GM20000 (cell line): ENCODE measurements around the gene PQBP1.

Experiments
- DNase-seq: peaks from one replicate; pipeline ENCODE4 v3.0.0; 2012; ENCODE audit warnings: low spot score
- TF ChIP-seq, protein P1 (sequence below): IDR thresholded peaks from 2 replicates; pipeline ENCODE4 v1.5.1; 2012; ENCODE audit warnings: mild to moderate bottlenecking, control low read depth; ENCODE audit errors: extremely low read depth, missing control alignments

The PQBP1 gene

GRCh38 chrX:48894891-48895290 lies 2.8 kb upstream of the PQBP1 start:
- DNase-seq = no peak
- TF ChIP-seq, protein P1, sequence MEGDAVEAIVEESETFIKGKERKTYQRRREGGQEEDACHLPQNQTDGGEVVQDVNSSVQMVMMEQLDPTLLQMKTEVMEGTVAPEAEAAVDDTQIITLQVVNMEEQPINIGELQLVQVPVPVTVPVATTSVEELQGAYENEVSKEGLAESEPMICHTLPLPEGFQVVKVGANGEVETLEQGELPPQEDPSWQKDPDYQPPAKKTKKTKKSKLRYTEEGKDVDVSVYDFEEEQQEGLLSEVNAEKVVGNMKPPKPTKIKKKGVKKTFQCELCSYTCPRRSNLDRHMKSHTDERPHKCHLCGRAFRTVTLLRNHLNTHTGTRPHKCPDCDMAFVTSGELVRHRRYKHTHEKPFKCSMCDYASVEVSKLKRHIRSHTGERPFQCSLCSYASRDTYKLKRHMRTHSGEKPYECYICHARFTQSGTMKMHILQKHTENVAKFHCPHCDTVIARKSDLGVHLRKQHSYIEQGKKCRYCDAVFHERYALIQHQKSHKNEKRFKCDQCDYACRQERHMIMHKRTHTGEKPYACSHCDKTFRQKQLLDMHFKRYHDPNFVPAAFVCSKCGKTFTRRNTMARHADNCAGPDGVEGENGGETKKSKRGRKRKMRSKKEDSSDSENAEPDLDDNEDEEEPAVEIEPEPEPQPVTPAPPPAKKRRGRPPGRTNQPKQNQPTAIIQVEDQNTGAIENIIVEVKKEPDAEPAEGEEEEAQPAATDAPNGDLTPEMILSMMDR = no peak

DNA sequence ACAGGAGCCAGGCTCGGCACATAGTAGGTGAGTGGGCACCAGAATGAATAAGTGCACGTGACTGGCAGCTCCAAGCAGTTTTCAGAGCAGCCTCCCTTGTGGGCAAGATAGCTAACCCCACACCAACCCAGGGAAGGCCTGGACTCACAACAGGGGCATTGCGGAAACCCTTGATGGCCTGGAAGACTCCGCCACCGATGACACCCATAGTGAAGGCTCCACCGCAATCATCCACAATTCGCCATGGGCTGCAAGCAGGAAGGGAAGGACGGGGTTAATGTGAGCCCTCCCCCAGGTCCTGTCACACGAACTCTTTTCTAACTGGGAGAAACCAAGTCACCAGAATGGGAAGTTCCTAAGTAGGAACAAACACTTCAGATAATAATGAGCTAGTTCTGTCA lies 1.1 kb upstream of the PQBP1 start:
- DNase-seq = no peak
- TF ChIP-seq, protein P1 = no peak

- TF ChIP-seq, protein P1 = no peak
- no peak for DNase-seq
These were observed 539 bp upstream of the PQBP1 start for GRCh38 chrX:48897157-48897624.

- no peak for DNase-seq
These were observed 1.3 kb downstream of the PQBP1 start for GRCh38 chrX:48899078-48899410.

DNA sequence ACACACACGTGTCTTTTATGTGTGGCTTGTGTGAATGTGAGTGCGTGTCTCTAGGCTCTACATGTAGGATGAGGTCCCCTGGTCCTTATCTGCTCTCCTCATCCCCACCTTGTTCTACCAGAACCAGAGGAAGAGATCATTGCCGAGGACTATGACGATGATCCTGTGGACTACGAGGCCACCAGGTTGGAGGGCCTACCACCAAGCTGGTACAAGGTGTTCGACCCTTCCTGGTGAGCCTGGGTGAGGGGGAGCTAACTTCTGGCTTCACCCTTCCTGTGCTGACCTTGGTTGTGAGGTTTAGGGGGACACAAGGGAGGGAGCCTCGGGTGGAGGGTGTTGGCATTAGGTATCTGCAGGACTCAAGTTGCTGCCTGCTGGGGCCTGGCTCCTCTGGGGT lies 3.3 kb downstream of the PQBP1 start:
- DNase-seq = no peak
- TF ChIP-seq, protein P1 = no peak

More at GRCh38 chrX:48899078-48899410, 1.3 kb downstream of the PQBP1 start:
- TF ChIP-seq, protein P1 = no peak

- TF ChIP-seq, protein P1 = no peak
- DNase-seq = no peak
These were observed 4.4 kb downstream of the PQBP1 start for GRCh38 chrX:48902135-48902534.

GRCh38 chrX:48902776-48903175 lies 5.0 kb downstream of the PQBP1 start:
- TF ChIP-seq, protein P1 = no peak
- no peak for DNase-seq
